ENCODE measurements around the gene CLTCL1. TPM values are rescaled to one million over a fixed set of nuclear protein-coding genes. Genes with fewer than 3 reads are reported as not detected.

CLTCL1 gene
- total and polyA plus RNA-seq, 9 of the 15 experiments (the other 6 are each of a cell fraction or from before 2014, with no cell fraction given) = 1.1 to 11.7 (median 5.0) TPM

DNA sequence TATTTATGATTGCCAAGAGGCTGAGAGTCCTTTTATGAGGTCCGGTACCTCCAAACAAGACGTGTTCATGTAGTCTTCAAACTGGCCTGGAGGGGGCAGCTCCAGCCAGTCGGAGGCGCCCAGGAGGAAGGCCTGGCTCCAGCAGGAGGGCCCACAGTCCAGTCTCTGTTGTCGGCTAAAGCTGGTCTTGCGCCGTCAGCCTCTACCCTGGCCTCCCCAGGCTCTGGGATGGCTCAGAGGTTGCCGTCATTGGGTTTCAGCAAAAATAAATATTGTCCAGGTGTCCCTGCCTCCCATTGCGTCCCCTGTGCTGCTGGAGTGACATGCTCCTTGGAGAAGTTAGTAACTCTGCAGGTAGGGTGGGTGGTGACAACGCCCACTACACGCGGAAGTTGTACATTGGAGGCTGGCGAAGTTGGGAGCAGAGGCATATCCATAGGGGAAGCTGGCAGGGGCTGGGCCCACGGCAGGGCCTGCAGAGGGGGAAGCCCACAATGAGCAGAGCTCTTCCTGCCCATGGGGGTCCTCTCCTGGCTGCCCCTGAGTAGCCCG is 111.9 kb downstream of the CLTCL1 start (continued):
- TF ChIP-seq, protein P1, sequence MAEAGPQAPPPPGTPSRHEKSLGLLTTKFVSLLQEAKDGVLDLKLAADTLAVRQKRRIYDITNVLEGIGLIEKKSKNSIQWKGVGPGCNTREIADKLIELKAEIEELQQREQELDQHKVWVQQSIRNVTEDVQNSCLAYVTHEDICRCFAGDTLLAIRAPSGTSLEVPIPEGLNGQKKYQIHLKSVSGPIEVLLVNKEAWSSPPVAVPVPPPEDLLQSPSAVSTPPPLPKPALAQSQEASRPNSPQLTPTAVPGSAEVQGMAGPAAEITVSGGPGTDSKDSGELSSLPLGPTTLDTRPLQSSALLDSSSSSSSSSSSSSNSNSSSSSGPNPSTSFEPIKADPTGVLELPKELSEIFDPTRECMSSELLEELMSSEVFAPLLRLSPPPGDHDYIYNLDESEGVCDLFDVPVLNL (CRISPR knock-in tag; IDR thresholded peaks at IDR 0.05; ENCODE audit: low read depth) = no peak
- TF ChIP-seq ZNF384 (IDR thresholded peaks at IDR 0.05; ENCODE audit: low read depth, low read length) (no peak), PTTG1 (tag; IDR thresholded peaks at IDR 0.05; ENCODE audit: low read depth) (no peak), NFXL1 (CRISPR knock-in tag; IDR thresholded peaks at IDR 0.05) (no peak), ZNF3 (CRISPR knock-in tag; IDR thresholded peaks at IDR 0.05) (no peak), NCOA1 (IDR thresholded peaks at IDR 0.05; ENCODE audit: low read depth) (no peak), MAFK (IDR thresholded peaks at IDR 0.05; ENCODE audit: low read length) (no peak), ZNF133 (CRISPR knock-in tag; IDR thresholded peaks at IDR 0.05) (peak; percentile 46; the same call in 1 of the 2 replicates), BHLHE40 (IDR thresholded peaks at IDR 0.05; ENCODE audit: low read length) (no peak; the same call in 1 of the 2 replicates), MTA1 (IDR thresholded peaks at IDR 0.05; ENCODE audit: borderline replicate concordance) (no peak), ZNF274 (IDR thresholded peaks at IDR 0.05; ENCODE audit: borderline replicate concordance, low read depth, low read length) (no peak), CBX8 (IDR thresholded peaks at IDR 0.05; ENCODE audit: borderline replicate concordance, extremely low read depth, low read depth, low read length, poor library complexity, severe bottlenecking) (no peak)
- TF ChIP-seq, protein P2, sequence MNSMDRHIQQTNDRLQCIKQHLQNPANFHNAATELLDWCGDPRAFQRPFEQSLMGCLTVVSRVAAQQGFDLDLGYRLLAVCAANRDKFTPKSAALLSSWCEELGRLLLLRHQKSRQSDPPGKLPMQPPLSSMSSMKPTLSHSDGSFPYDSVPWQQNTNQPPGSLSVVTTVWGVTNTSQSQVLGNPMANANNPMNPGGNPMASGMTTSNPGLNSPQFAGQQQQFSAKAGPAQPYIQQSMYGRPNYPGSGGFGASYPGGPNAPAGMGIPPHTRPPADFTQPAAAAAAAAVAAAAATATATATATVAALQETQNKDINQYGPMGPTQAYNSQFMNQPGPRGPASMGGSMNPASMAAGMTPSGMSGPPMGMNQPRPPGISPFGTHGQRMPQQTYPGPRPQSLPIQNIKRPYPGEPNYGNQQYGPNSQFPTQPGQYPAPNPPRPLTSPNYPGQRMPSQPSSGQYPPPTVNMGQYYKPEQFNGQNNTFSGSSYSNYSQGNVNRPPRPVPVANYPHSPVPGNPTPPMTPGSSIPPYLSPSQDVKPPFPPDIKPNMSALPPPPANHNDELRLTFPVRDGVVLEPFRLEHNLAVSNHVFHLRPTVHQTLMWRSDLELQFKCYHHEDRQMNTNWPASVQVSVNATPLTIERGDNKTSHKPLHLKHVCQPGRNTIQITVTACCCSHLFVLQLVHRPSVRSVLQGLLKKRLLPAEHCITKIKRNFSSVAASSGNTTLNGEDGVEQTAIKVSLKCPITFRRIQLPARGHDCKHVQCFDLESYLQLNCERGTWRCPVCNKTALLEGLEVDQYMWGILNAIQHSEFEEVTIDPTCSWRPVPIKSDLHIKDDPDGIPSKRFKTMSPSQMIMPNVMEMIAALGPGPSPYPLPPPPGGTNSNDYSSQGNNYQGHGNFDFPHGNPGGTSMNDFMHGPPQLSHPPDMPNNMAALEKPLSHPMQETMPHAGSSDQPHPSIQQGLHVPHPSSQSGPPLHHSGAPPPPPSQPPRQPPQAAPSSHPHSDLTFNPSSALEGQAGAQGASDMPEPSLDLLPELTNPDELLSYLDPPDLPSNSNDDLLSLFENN (IDR thresholded peaks at IDR 0.05; ENCODE audit: low read depth in 2 of 2, low read length in 2 of 2) = peak in 1 of 2 experiments; percentile 14; a peak in 1 of 4 replicates
- TF ChIP-seq, protein P3, sequence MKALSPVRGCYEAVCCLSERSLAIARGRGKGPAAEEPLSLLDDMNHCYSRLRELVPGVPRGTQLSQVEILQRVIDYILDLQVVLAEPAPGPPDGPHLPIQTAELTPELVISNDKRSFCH (CRISPR knock-in tag; IDR thresholded peaks at IDR 0.05) = no peak
- TF ChIP-seq, protein P3 (tag; IDR thresholded peaks at IDR 0.05) = no peak
- TF ChIP-seq, protein P4, sequence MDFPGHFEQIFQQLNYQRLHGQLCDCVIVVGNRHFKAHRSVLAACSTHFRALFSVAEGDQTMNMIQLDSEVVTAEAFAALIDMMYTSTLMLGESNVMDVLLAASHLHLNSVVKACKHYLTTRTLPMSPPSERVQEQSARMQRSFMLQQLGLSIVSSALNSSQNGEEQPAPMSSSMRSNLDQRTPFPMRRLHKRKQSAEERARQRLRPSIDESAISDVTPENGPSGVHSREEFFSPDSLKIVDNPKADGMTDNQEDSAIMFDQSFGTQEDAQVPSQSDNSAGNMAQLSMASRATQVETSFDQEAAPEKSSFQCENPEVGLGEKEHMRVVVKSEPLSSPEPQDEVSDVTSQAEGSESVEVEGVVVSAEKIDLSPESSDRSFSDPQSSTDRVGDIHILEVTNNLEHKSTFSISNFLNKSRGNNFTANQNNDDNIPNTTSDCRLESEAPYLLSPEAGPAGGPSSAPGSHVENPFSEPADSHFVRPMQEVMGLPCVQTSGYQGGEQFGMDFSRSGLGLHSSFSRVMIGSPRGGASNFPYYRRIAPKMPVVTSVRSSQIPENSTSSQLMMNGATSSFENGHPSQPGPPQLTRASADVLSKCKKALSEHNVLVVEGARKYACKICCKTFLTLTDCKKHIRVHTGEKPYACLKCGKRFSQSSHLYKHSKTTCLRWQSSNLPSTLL (IDR thresholded peaks at IDR 0.05) = no peak
- TF ChIP-seq, protein P5, sequence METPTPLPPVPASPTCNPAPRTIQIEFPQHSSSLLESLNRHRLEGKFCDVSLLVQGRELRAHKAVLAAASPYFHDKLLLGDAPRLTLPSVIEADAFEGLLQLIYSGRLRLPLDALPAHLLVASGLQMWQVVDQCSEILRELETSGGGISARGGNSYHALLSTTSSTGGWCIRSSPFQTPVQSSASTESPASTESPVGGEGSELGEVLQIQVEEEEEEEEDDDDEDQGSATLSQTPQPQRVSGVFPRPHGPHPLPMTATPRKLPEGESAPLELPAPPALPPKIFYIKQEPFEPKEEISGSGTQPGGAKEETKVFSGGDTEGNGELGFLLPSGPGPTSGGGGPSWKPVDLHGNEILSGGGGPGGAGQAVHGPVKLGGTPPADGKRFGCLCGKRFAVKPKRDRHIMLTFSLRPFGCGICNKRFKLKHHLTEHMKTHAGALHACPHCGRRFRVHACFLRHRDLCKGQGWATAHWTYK (CRISPR knock-in tag; IDR thresholded peaks at IDR 0.05) = peak; percentile 78; the same call in 1 of the 2 replicates
- TF ChIP-seq, protein P6, sequence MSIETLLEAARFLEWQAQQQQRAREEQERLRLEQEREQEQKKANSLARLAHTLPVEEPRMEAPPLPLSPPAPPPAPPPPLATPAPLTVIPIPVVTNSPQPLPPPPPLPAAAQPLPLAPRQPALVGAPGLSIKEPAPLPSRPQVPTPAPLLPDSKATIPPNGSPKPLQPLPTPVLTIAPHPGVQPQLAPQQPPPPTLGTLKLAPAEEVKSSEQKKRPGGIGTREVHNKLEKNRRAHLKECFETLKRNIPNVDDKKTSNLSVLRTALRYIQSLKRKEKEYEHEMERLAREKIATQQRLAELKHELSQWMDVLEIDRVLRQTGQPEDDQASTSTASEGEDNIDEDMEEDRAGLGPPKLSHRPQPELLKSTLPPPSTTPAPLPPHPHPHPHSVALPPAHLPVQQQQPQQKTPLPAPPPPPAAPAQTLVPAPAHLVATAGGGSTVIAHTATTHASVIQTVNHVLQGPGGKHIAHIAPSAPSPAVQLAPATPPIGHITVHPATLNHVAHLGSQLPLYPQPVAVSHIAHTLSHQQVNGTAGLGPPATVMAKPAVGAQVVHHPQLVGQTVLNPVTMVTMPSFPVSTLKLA (conservative IDR thresholded peaks at IDR 0.05) = no peak
